ENCODE results near the gene SPDYE3. TPM values are rescaled to one million over a fixed set of nuclear protein-coding genes. Genes with fewer than 3 reads are reported as not detected.
"Not testable (repeated sequence)": the region's sequence is repeated elsewhere in the genome, so short reads cannot be mapped to it uniquely, and the experiment has no call there.

SPDYE3 gene
- total and polyA plus RNA-seq, 4 donors, result 8.8 to 16.0 TPM; not detected in 2

- not testable (repeated sequence) for H3K4me3 ChIP-seq (ENCODE audit: low read depth, low read length); H3K27me3 ChIP-seq (ENCODE audit: control insufficient read depth, insufficient read depth, low read length); H3K4me1 ChIP-seq (ENCODE audit: control insufficient read depth, insufficient read depth, low read length); H3K27ac ChIP-seq (ENCODE audit: low read depth, low read length); H3K9me3 ChIP-seq (ENCODE audit: control insufficient read depth, insufficient read depth, low read length); DNase-seq (ENCODE audit: low read depth in 4 of 6, low spot score in 6 of 6)
- peaks cover 13% of the 10 kb centered on the region for H3K36me3 ChIP-seq (ENCODE audit: control insufficient read depth, insufficient read depth, low read length)
- 65% methylated on average over 2 of the region's 6 CpGs for WGBS (ENCODE audit: insufficient coverage)
Measured at GRCh38 chr7:100287191-100287969, 20.1 kb upstream of the SPDYE3 start.

- not testable (repeated sequence) for H3K36me3 ChIP-seq (ENCODE audit: control insufficient read depth, insufficient read depth, low read length); H3K27ac ChIP-seq (ENCODE audit: low read depth, low read length); H3K4me3 ChIP-seq (ENCODE audit: low read depth, low read length); H3K4me1 ChIP-seq (ENCODE audit: control insufficient read depth, insufficient read depth, low read length); H3K9me3 ChIP-seq (ENCODE audit: control insufficient read depth, insufficient read depth, low read length); DNase-seq (ENCODE audit: low read depth in 4 of 6, low spot score in 6 of 6); H3K27me3 ChIP-seq (ENCODE audit: control insufficient read depth, insufficient read depth, low read length)
- 100% methylated on average over 2 of the region's 3 CpGs for WGBS (ENCODE audit: insufficient coverage)
Measured at GRCh38 chr7:100288258-100288657, 19.2 kb upstream of the SPDYE3 start.

- not testable (repeated sequence) for H3K36me3 ChIP-seq (ENCODE audit: control insufficient read depth, insufficient read depth, low read length); H3K4me3 ChIP-seq (ENCODE audit: low read depth, low read length); DNase-seq (ENCODE audit: low read depth in 4 of 6, low spot score in 6 of 6); H3K9me3 ChIP-seq (ENCODE audit: control insufficient read depth, insufficient read depth, low read length); H3K27me3 ChIP-seq (ENCODE audit: control insufficient read depth, insufficient read depth, low read length); H3K4me1 ChIP-seq (ENCODE audit: control insufficient read depth, insufficient read depth, low read length); H3K27ac ChIP-seq (ENCODE audit: low read depth, low read length)
- WGBS (ENCODE audit: insufficient coverage), result no CpG with 5 or more reads among the region's 1 CpG
Measured at GRCh38 chr7:100292162-100292561, 15.3 kb upstream of the SPDYE3 start.

- H3K27me3 ChIP-seq (ENCODE audit: control insufficient read depth, insufficient read depth, low read length); DNase-seq (ENCODE audit: low read depth in 4 of 6, low spot score in 6 of 6); H3K4me3 ChIP-seq (ENCODE audit: low read depth, low read length); H3K9me3 ChIP-seq (ENCODE audit: control insufficient read depth, insufficient read depth, low read length); H3K27ac ChIP-seq (ENCODE audit: low read depth, low read length); H3K36me3 ChIP-seq (ENCODE audit: control insufficient read depth, insufficient read depth, low read length); H3K4me1 ChIP-seq (ENCODE audit: control insufficient read depth, insufficient read depth, low read length): not testable (repeated sequence)
- 93% methylated on average over 6 of the region's 9 CpGs for WGBS (ENCODE audit: insufficient coverage)
Measured at GRCh38 chr7:100295269-100295668, 12.2 kb upstream of the SPDYE3 start.

GRCh38 chr7:100297852-100298631, 9.5 kb upstream of the SPDYE3 start:
- H3K36me3 ChIP-seq (ENCODE audit: control insufficient read depth, insufficient read depth, low read length); H3K9me3 ChIP-seq (ENCODE audit: control insufficient read depth, insufficient read depth, low read length); H3K4me1 ChIP-seq (ENCODE audit: control insufficient read depth, insufficient read depth, low read length); H3K27me3 ChIP-seq (ENCODE audit: control insufficient read depth, insufficient read depth, low read length); DNase-seq (ENCODE audit: low read depth in 4 of 6, low spot score in 6 of 6); H3K27ac ChIP-seq (ENCODE audit: low read depth, low read length); H3K4me3 ChIP-seq (ENCODE audit: low read depth, low read length): not testable (repeated sequence)
- WGBS (ENCODE audit: insufficient coverage), result 48% methylated on average over 3 of the region's 6 CpGs

- H3K36me3 ChIP-seq (ENCODE audit: control insufficient read depth, insufficient read depth, low read length); DNase-seq (ENCODE audit: low read depth in 4 of 6, low spot score in 6 of 6); H3K4me1 ChIP-seq (ENCODE audit: control insufficient read depth, insufficient read depth, low read length); H3K4me3 ChIP-seq (ENCODE audit: low read depth, low read length); H3K9me3 ChIP-seq (ENCODE audit: control insufficient read depth, insufficient read depth, low read length); H3K27me3 ChIP-seq (ENCODE audit: control insufficient read depth, insufficient read depth, low read length); H3K27ac ChIP-seq (ENCODE audit: low read depth, low read length): not testable (repeated sequence)
- WGBS (ENCODE audit: insufficient coverage), result 31% methylated on average over 3 of the region's 7 CpGs
Measured at GRCh38 chr7:100298632-100298895, 8.9 kb upstream of the SPDYE3 start.

- not testable (repeated sequence) for H3K36me3 ChIP-seq (ENCODE audit: control insufficient read depth, insufficient read depth, low read length); DNase-seq (ENCODE audit: low read depth in 4 of 6, low spot score in 6 of 6); H3K4me1 ChIP-seq (ENCODE audit: control insufficient read depth, insufficient read depth, low read length); H3K4me3 ChIP-seq (ENCODE audit: low read depth, low read length); H3K27ac ChIP-seq (ENCODE audit: low read depth, low read length); H3K27me3 ChIP-seq (ENCODE audit: control insufficient read depth, insufficient read depth, low read length); H3K9me3 ChIP-seq (ENCODE audit: control insufficient read depth, insufficient read depth, low read length)
- WGBS (ENCODE audit: insufficient coverage), result 91% methylated on average over 6 of the region's 12 CpGs
Measured at GRCh38 chr7:100304526-100304925, 3.0 kb upstream of the SPDYE3 start.

- 100% methylated on average over 1 of the region's 5 CpGs for WGBS (ENCODE audit: insufficient coverage)
- H3K4me1 ChIP-seq (ENCODE audit: control insufficient read depth, insufficient read depth, low read length); H3K4me3 ChIP-seq (ENCODE audit: low read depth, low read length); H3K9me3 ChIP-seq (ENCODE audit: control insufficient read depth, insufficient read depth, low read length); DNase-seq (ENCODE audit: low read depth in 4 of 6, low spot score in 6 of 6); H3K27me3 ChIP-seq (ENCODE audit: control insufficient read depth, insufficient read depth, low read length); H3K27ac ChIP-seq (ENCODE audit: low read depth, low read length); H3K36me3 ChIP-seq (ENCODE audit: control insufficient read depth, insufficient read depth, low read length): not testable (repeated sequence)
Measured at GRCh38 chr7:100318329-100318728, 10.8 kb downstream of the SPDYE3 start.

GRCh38 chr7:100321648-100322047, 14.1 kb downstream of the SPDYE3 start:
- WGBS (ENCODE audit: insufficient coverage), result no CpG with 5 or more reads among the region's 1 CpG

GRCh38 chr7:100324194-100324593, 16.7 kb downstream of the SPDYE3 start:
- peaks cover 11% of the 10 kb centered on the region for H3K36me3 ChIP-seq (ENCODE audit: control insufficient read depth, insufficient read depth, low read length)
- not testable (repeated sequence) for DNase-seq (ENCODE audit: low read depth in 4 of 6, low spot score in 6 of 6); H3K27me3 ChIP-seq (ENCODE audit: control insufficient read depth, insufficient read depth, low read length); H3K9me3 ChIP-seq (ENCODE audit: control insufficient read depth, insufficient read depth, low read length); H3K4me1 ChIP-seq (ENCODE audit: control insufficient read depth, insufficient read depth, low read length); H3K27ac ChIP-seq (ENCODE audit: low read depth, low read length); H3K4me3 ChIP-seq (ENCODE audit: low read depth, low read length)
- WGBS (ENCODE audit: insufficient coverage), result 90% methylated on average over 4 of the region's 13 CpGs

More at GRCh38 chr7:100321648-100322047, 14.1 kb downstream of the SPDYE3 start:
- DNase-seq (ENCODE audit: low read depth in 4 of 6, low spot score in 6 of 6); H3K27ac ChIP-seq (ENCODE audit: low read depth, low read length); H3K36me3 ChIP-seq (ENCODE audit: control insufficient read depth, insufficient read depth, low read length); H3K27me3 ChIP-seq (ENCODE audit: control insufficient read depth, insufficient read depth, low read length); H3K4me3 ChIP-seq (ENCODE audit: low read depth, low read length); H3K9me3 ChIP-seq (ENCODE audit: control insufficient read depth, insufficient read depth, low read length); H3K4me1 ChIP-seq (ENCODE audit: control insufficient read depth, insufficient read depth, low read length): not testable (repeated sequence)

Measured in spinal cord (tissue), 10 donors.